Caco-2 (cell line): ENCODE results near the gene CAPG. TPM values are rescaled to one million over a fixed set of nuclear protein-coding genes. Genes with fewer than 3 reads are reported as not detected.

ENCODE experiments used
- BruUV-seq: library from RNA; stranded (reverse); fragments of 400-500 nt; replicated peaks from 2 replicates; lab custom pipeline; 2021; lab: Mats Ljungman, UMichigan
- CTCF ChIA-PET: fragments of 300-600 bp; sonication (Branson Sonifier 250); formaldehyde crosslinking; loops from one replicate; lab custom pipeline; 2022; ENCODE audit warnings: antibody characterized with exemption; lab: Charles Lee
- POLR2A ChIA-PET: fragments of 300-600 bp; sonication (Branson Sonifier 250); formaldehyde crosslinking; loops from one replicate; lab custom pipeline; 2022; ENCODE audit warnings: antibody characterized with exemption; lab: Charles Lee
- DNase-seq, 2 experiments: peaks; one replicate each; pipeline versions ENCODE4 v3.0.0 to v3.0.0-alpha.2; 2020 to 2022
- H3K27me3 ChIP-seq: replicated peaks from 2 replicates; pipeline ENCODE4 v1.6.0; 2011; ENCODE audit warnings: low read length; ENCODE audit not compliant: control insufficient read depth, insufficient read depth
- H3K36me3 ChIP-seq: 2 replicates; pipeline ENCODE4 v1.5.1; 2011; ENCODE audit warnings: low read length; ENCODE audit not compliant: control insufficient read depth, insufficient read depth
- H3K4me1 ChIP-seq: fragments of 250-450 bp; sonication (Bioruptor Pico); 2 replicates; pipeline ENCODE4 v1.5.1; 2020; ENCODE audit warnings: mild to moderate bottlenecking
- H3K4me3 ChIP-seq: 2 replicates; pipeline ENCODE4 v1.5.1; 2011; ENCODE audit warnings: low read depth, mild to moderate bottlenecking, control low read depth, low read length
- H3K9me3 ChIP-seq: fragments of 250-450 bp; sonication (Bioruptor Pico); 2 replicates; pipeline ENCODE4 v1.5.1; 2020; ENCODE audit warnings: mild to moderate bottlenecking, moderate library complexity
- H3K27ac Mint-ChIP-seq: one replicate; pipeline ENCODE4 v1.8.0; 2022; ENCODE audit warnings: mixed read lengths; ENCODE audit not compliant: unreplicated experiment
- H3K27me3 Mint-ChIP-seq: one replicate; pipeline ENCODE4 v1.8.0; 2022; ENCODE audit warnings: mixed read lengths; ENCODE audit not compliant: insufficient read depth, unreplicated experiment
- H3K36me3 Mint-ChIP-seq: one replicate; pipeline ENCODE4 v1.8.0; 2022; ENCODE audit warnings: mild to moderate bottlenecking, mixed read lengths; ENCODE audit not compliant: insufficient read depth, unreplicated experiment
- H3K4me1 Mint-ChIP-seq: one replicate; pipeline ENCODE4 v1.8.0; 2022; ENCODE audit warnings: low read depth, mixed read lengths; ENCODE audit not compliant: unreplicated experiment
- H3K4me3 Mint-ChIP-seq: one replicate; pipeline ENCODE4 v1.8.0; 2022; ENCODE audit warnings: mild to moderate bottlenecking, moderate library complexity, mixed read lengths; ENCODE audit not compliant: unreplicated experiment
- H3K9me3 Mint-ChIP-seq: one replicate; pipeline ENCODE4 v1.8.0; 2022; ENCODE audit warnings: mixed read lengths; ENCODE audit not compliant: unreplicated experiment
- intact Hi-C: fragments of 100-400 bp; cut with micrococcal nuclease; formaldehyde crosslinking; loops from one replicate; pipeline ENCODE4 v1.10.0; 2022; ENCODE audit not compliant: unreplicated experiment
- total RNA-seq: library from RNA; stranded (reverse); gene quantifications from 2 replicates; pipeline ENCODE4 v1.2.3, GENCODE V29; 2022
- TF ChIP-seq, protein P1 (sequence below), 2 experiments: fragments of 200-600 bp in 1 of 2; IDR thresholded peaks; 1 replicate in 1 of 2; 2 replicates in 1 of 2; pipeline versions ENCODE4 v1.5.1 to v1.8.0; 2011 to 2022; ENCODE audit warnings: antibody characterized with exemption in 1 of 2, control low read depth in 1 of 2, inconsistent platforms in 1 of 2, low read depth in 1 of 2, low read length in 1 of 2, mild to moderate bottlenecking in 1 of 2, moderate library complexity in 1 of 2; ENCODE audit not compliant: insufficient read depth in 1 of 2, severe bottlenecking in 1 of 2, unreplicated experiment in 1 of 2

Gene CAPG
- total RNA-seq, 1 experiment from 2014 or later: 10.0 TPM

DNA sequence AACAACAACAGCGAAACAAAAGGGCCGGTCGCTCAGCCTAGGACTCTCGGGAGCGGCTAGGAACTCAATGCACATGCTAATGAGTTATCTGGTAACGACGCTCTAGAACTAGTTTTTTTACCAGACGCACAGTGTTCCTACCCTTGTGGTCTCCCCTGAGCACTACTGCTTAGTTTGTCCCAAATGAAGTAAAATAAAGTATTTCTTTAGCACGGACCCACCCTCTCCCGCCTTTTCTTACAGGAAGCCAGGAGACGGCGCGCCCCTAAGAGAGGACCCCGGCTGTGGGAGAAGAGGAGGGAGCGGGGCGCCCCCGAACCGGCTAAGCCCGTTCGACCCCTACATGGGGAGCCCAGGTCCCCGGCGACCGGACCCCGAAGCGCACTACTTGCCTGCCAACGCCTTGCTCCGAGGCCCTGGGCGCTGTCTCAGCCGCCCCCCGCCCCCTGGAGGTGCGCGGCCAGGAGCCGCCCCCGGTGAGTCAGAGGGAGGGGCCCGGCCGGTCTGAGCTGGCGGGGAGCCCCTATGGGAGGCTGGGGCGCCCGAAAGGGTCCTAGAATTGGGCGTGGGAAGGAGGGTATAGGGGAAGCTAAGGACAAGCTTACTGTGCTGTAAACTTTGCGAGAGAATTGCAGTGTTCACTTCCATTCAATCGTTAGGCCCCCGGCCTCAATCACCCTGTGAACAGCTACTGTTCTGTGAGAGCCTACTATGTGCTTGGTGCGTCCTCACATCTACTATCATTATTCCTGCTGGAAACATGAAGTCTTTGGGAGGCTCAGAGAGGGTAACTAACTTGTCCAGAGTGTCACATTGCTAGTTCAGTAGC lies 3.6 kb upstream of the CAPG start:
- H3K4me1 Mint-ChIP-seq: peaks cover 9% of the 10 kb centered on the region
- no peaks in the 10 kb centered on the region for H3K27me3 Mint-ChIP-seq
- no peaks in the 10 kb centered on the region for H3K9me3 Mint-ChIP-seq
- no peaks in the 10 kb centered on the region for H3K9me3 ChIP-seq
- no peak overlapping the region for H3K4me3 Mint-ChIP-seq
- H3K36me3 ChIP-seq: no peaks in the 10 kb centered on the region
- CTCF ChIA-PET: no interaction called here
- no peak overlapping the region for H3K4me3 ChIP-seq
- H3K36me3 Mint-ChIP-seq: peaks cover 7% of the 10 kb centered on the region
- H3K4me1 ChIP-seq: peaks cover 7% of the 10 kb centered on the region
- BruUV-seq: no TSS peak
- intact Hi-C loops: loop anchor here (10.0 kb wide), 1 partner anchor 349 kb away; no protein-coding TSS in a partner anchor
- POLR2A ChIA-PET: no interaction called here
- H3K27me3 ChIP-seq: no peaks in the 10 kb centered on the region
- no peak overlapping the region for H3K27ac Mint-ChIP-seq
- TF ChIP-seq, protein P1, sequence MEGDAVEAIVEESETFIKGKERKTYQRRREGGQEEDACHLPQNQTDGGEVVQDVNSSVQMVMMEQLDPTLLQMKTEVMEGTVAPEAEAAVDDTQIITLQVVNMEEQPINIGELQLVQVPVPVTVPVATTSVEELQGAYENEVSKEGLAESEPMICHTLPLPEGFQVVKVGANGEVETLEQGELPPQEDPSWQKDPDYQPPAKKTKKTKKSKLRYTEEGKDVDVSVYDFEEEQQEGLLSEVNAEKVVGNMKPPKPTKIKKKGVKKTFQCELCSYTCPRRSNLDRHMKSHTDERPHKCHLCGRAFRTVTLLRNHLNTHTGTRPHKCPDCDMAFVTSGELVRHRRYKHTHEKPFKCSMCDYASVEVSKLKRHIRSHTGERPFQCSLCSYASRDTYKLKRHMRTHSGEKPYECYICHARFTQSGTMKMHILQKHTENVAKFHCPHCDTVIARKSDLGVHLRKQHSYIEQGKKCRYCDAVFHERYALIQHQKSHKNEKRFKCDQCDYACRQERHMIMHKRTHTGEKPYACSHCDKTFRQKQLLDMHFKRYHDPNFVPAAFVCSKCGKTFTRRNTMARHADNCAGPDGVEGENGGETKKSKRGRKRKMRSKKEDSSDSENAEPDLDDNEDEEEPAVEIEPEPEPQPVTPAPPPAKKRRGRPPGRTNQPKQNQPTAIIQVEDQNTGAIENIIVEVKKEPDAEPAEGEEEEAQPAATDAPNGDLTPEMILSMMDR (IDR thresholded peaks at IDR 0.05; ENCODE audit: insufficient read depth in 1 of 2, low read depth in 1 of 2, low read length in 1 of 2, severe bottlenecking in 1 of 2, unreplicated experiment in 1 of 2): no peak
- no peak for DNase-seq

DNA sequence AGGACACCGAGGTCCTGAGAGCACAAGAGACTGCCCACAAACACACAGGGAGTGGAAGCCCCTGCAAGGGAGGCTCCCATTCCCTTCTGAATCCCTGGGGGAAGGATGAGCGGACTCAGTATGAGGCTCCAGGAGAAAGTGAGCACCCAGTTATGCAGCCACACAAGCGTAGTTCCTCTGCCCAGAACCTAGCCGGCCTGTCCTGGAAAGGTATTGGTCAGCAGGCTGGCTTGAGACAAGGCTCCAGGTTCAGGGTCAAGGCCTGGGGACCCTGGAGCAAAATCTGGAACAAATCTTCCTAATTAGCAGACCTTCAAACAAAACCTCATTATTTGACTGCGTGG lies 1.2 kb upstream of the CAPG start:
- Histone ChIP-seq H3K9me3 (no peaks in the 10 kb centered on the region), H3K27me3 (no peaks in the 10 kb centered on the region), H3K4me1 (no peaks in the 10 kb centered on the region; the same call in 1 of the 2 replicates), H3K36me3 (no peaks in the 10 kb centered on the region), H3K4me3 (no peak overlapping the region)
- H3K27me3 Mint-ChIP-seq: no peaks in the 10 kb centered on the region
- intact Hi-C loops: loop anchor here (10.0 kb wide), 1 partner anchor 347 kb away; no protein-coding TSS in a partner anchor
- no TSS peak for BruUV-seq
- DNase-seq: no peak
- H3K4me3 Mint-ChIP-seq: no peak overlapping the region
- no peaks in the 10 kb centered on the region for H3K36me3 Mint-ChIP-seq
- ChIA-PET CTCF (no interaction called here), POLR2A (no interaction called here)
- no peak overlapping the region for H3K27ac Mint-ChIP-seq
- H3K9me3 Mint-ChIP-seq: no peaks in the 10 kb centered on the region
- H3K4me1 Mint-ChIP-seq: peaks cover 9% of the 10 kb centered on the region
- TF ChIP-seq, protein P1 (IDR thresholded peaks at IDR 0.05; ENCODE audit: insufficient read depth in 1 of 2, low read depth in 1 of 2, low read length in 1 of 2, severe bottlenecking in 1 of 2, unreplicated experiment in 1 of 2): no peak

DNA sequence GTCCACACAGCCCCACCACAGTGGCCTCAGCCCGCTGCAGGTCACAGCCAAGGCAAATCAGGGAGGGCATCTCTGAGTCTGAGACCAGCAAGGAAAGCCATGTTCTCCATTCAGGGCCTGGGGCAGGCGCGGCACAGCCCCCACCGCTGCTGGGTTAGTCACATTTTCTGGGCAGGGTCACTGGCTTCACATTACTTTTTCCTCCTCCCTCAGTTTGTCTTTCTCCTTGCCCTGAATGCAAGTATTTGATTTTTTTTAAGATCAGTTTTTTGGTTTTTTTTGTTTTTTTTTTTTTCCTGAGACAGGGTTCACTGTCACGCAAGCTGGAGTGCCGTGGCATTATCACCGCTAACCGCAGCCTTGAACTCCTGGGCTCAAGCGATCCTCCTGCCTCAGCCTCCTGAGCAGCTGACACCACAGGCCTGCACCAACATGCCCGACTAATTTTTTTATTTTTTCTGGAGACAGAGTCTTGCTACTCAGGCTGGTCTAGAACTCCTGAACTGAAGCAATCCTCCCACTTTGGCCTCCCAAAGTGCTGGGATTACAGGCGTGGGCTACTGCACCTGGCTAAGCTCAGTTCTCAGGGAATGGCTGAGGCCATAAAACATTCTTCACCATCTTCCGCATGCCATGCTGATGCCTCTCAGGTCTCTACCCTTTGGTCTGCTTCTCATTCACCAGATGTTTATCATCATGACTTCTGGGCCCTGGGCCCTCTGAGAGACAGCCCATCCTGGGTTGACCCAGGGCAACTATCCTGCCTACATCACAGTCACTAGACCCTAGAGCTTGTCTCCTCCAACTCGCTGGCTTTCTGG lies 628 bp upstream of the CAPG start:
- intact Hi-C loops: loop anchor here (10.0 kb wide), 1 partner anchor 346 kb away; no protein-coding TSS in a partner anchor
- Histone ChIP-seq H3K4me1 (no peaks in the 10 kb centered on the region; the same call in 1 of the 2 replicates), H3K36me3 (no peaks in the 10 kb centered on the region), H3K9me3 (no peaks in the 10 kb centered on the region), H3K27me3 (no peaks in the 10 kb centered on the region), H3K4me3 (no peak overlapping the region)
- Mint-ChIP-seq H3K9me3 (no peaks in the 10 kb centered on the region), H3K36me3 (no peaks in the 10 kb centered on the region), H3K4me3 (no peak overlapping the region), H3K27ac (no peak overlapping the region), H3K27me3 (no peaks in the 10 kb centered on the region), H3K4me1 (peaks cover 9% of the 10 kb centered on the region)
- no TSS peak for BruUV-seq
- DNase-seq: no peak
- CTCF ChIA-PET: no interaction called here
- POLR2A ChIA-PET: no interaction called here
- TF ChIP-seq, protein P1 (IDR thresholded peaks at IDR 0.05; ENCODE audit: insufficient read depth in 1 of 2, low read depth in 1 of 2, low read length in 1 of 2, severe bottlenecking in 1 of 2, unreplicated experiment in 1 of 2): no peak
